ENCODE data around the gene BTLA.
A peak's percentile ranks its signal among the peaks of the same experiment; 100 is the strongest.
"Not testable (repeated sequence)": the region's sequence is repeated elsewhere in the genome, so short reads cannot be mapped to it uniquely, and the experiment has no call there.

Gene BTLA

DNA sequence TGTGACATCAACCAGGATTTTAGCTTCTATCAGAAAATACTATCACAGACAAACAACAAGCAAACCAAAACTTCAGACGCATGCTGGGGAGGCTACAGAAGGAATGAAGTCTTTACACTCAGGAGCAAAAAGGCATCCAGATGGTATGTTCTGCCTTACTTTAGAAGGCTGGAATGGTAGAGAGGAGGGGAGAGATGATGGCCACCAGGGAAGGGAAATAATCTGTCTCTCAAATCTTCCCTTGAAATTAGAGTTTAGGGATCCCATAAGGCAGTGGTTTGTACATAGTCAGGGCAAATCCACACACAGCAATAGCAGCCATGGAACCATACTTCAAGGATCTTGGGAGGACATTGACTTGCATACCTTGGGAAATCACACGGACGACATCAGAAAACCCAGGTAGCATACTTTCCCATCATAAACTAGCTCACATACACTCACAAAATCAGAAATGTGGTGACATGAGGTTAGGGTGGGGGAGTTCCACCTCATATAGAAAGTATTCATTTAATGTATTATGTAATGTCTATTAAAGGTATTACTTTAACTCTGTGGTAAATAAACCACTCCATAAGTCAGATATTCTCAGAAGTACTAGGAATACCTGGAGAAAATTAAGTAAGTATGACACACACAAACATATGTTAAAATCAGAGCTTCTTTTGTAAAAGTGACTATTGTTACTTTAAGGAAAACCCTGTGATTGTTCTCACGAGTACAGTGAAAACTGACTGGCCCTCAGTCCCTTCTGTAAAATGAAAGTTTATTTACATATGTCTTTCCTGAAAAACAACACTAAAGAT is 9.4 kb downstream of the BTLA start:
- no peak for DNase-seq

DNA sequence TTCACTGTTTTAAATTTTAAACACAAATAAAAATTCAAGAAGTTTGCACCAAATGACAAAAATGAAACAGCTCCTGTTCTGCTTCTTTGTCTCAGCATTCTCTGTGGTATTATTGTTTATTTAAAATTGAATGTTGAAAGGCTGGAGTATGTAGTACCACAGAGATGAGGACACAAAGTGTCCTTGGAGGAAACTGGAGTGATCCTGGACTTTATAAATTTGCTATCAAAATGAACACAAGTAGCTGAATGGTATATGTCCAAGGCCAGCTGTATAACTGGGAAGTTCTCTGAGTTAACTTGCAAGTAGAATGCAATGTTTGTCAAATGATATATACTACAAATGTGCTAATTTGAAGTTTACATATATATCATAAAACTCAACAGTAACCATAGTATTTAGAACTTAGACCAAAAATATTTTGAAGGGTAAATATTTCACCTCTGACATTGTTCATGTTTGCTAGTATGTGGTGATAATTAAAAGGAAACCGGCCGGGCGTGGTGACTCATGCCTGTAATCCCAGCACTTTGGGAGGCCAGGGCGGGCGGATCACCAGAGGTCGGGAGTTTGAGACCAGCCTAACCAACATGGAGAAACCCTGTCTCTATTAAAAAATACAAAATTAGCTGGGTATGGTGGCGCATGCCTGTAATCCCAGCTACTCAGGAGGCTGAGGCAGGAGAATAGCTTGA is 12.3 kb downstream of the BTLA start:
- DNase-seq: no peak

DNA sequence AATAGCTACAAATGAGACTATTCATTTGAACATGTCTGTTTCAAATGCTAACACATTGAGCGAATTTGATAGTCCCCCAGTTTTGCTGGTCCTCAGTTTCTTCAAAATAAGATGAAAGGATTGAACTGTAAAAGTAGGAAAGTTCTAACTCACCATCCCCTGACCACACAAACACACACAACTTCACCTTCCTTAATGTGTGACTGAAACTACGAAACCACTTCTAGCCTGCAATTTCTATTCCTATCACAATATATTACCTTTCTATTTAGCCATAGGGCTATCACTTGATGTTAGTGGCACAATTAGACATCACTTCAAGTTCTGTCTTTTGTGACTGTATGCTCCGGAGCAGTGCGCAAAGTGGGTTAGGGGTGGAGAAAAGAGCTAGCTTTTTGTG is 14.9 kb downstream of the BTLA start:
- DNase-seq: no peak

DNA sequence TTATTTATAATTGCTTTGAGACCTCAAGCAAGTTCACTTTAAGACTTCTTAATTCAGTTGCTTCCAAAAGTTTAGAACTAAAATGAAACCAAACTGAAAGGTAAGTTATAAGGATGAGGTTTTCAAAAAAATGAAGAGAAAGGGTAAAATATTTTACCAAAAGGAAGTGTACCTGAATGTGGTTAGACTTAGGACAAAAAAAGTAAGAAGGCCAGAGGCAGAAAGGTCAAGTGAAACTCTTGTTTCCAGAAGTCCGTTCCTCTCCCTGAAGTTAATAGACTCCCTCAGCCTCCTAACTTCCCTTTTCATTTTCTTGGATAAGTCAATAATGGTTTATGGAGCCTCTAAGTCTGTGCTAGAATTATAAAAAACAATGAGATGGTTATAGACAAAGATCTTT is 16.6 kb downstream of the BTLA start:
- no peak for DNase-seq

DNA sequence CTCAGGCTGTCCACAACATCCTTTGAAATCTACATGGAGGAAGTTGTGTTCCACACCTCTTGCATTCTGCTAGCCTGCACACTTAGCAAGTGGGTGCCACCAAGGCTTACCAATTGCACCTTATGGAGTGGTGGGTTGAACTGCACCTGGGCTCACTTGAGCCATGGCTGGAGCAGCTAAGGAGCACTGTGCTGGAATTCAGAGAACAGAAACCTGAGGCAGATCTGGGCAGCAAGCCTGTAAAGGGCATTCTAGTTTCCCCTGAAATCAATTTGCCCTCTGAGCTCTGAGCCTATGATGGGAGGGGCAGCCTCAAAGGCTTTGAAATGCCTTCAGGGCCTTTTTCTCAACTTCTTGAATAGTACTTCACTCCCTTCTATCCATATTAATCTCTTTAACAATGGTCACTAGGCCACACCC is 18.0 kb downstream of the BTLA start:
- DNase-seq: no peak

DNA sequence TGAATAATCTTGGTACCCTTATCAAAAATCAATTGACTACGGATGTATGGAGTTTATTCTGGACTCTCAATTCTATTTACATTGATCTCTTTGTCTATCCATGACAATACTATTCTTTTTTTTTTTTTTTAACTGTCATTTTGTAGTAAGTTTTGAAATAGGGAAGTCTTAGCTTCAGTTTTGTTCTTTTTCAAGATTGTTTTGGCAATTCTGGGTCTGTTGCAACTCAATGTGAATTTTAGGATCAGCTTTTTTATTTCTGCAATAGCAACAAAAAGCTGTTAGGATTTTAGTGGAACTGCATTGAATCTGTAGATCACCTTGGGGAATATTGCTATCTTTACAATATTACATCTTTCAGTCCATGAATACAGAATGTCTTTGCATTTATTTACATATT is 21.4 kb downstream of the BTLA start:
- DNase-seq: no peak

DNA sequence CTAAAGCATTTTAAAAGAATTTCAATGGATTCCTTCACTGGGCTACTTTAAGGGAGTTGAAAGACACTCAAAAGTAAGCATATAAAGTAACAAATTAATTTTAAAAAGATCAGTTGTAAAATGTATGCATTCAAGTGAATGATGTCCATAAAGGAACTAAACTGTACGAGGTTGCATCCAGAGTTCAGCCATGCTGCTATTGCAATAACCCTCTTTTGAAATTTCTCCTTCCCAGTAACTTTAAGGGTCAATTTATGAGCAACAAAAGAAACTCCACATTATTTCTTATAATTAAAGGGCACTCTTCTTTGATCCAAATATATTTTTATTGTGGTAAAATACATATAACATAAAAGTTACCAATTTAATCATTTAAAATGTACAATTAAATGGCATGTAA is 22.9 kb downstream of the BTLA start:
- no peak for DNase-seq

DNA sequence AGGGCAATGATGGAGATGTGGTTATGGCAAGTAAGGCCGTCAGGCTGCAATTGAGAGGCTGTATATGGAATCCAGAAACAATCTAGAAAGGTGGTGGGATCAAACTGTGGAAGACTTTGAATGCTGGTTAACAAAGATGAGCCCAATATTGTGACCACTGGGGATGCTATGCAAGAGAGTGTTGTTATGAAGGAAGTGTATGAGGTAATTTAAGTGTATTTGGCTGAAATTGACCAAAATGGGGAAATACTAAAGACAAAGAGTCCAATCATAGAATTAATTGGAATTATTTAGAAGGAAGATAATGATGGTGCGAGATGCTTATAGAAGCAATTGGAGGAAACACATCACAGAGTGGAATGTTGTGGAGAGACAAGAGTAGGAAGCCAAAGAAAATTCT is 24.5 kb downstream of the BTLA start:
- no peak for DNase-seq

DNA sequence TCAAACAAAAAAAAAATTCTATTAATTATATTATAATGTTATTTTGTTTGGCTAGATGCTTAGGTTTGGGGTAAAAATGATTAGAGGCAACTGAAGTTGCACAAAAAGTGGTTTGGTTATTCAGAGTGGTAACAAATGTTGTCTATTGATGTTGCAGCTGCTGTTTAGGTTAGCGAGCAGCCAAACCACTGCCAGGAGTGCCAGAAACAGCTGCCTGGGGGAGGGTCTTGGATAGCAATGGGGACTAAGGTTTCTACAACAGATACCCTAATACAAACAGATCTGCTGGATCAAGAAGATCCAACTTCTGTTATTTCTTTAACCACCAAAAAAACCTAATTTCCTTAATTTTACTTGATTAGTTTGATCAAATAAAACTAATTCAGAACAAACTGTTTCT is 26.6 kb downstream of the BTLA start:
- no peak for DNase-seq

DNA sequence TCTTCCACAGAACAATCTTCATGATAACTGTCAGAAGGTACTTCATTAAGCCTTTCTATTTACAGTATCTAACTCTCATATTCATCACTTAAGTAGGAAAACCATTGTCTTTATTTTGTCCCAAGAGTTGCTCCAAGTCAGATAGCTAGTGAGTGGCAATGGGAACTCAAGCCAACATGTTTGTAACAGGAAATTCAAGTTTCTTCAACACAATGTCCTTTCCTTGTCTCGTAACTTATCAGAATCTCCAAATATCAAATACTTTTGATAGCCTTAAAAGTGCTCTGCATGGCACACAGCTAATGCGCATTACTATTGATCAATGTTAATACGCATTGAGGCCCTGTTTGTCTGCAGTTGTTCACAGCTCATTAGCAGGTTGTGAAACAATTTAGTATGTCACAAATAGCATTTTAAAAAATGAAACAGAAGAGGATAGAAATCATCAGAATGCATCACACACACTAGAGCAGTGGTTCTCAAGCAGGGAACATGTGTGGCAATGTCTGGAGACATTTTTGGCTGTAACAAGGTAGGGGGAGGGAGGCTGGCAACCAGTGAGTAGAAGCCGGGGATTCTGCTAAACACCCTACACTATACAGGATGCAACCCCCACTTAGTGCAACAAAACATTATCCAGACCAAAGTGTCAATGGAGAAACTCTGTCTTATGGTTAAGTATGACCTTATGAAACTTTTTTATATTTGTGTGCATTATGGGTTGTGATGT is 27.5 kb downstream of the BTLA start:
- no peak for DNase-seq

DNA sequence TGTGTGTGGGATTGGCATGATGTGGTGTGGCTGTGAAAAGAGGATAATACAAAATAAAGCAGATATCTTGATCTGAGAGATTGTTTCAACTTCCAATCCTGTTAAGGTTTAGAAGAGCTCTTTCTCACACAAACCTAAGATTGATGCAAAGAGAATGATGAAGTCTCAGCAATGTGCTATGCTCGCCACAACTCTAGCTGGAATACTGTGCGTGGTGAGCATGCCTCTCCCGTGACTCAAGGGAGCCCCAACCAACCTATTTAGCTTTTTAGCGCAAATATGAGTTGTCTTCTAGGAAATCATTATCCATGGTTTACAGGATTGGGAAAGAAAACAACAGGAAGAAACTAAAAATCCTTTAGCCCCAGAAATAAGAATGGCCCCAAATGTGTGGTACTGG is 28.5 kb downstream of the BTLA start:
- DNase-seq: no peak

DNA sequence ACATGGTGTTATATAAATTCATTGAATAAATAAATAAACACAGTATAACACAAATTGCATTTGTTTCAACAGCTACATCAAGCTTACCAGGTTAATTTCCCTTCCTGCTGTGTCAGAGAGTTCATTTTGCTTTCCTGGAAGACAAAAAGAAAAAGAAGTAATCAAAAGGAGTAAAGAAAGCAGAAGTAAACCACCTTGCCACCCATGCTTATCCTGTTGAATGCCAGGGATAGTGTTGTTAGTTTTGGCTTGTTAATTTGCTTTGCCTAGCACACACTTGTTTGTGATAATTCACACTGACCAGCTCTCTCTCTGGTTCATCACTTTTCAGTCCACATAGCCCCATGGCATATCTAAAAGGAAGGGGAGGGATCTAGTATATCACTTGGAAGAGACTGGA is 29.6 kb downstream of the BTLA start:
- no peak for DNase-seq

DNA sequence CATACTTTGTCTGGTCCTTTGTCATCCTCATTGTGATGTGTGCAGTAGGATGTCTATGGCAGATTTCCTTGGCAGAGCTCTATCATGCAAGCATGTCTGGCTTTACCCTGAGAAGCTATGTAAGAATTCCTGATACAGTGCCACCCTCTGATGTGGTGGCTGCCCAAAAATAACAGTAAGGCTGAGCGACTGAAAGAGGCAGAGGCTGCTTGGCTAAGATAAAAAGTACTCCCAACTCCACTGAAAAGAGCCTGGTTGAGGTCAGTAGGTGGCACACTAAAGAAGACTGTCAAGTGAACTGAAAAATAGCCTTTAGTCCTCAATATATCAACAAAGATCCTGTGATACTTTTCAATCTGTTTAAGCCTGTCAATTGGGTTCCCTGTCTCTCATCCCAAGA is 31.7 kb downstream of the BTLA start:
- DNase-seq: no peak

DNA sequence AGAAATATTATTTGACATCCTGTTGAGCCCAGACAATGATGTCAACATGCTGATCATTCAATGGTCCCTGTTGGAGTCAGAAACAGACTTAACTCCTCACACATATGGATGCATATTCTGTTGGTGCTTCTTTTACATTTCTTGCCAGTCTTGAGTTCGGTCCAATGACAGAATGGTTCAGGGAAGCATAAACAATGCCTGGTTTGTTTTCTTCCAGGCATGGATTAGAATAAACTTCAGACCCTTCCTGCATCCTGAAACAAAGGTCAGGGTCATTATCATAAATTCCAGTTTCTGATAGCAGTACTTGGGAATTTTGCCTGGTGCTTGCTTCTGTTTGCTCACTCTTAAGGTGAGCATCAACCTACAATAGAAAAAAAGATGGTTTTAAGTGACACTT is 33.3 kb downstream of the BTLA start:
- no peak for DNase-seq

DNA sequence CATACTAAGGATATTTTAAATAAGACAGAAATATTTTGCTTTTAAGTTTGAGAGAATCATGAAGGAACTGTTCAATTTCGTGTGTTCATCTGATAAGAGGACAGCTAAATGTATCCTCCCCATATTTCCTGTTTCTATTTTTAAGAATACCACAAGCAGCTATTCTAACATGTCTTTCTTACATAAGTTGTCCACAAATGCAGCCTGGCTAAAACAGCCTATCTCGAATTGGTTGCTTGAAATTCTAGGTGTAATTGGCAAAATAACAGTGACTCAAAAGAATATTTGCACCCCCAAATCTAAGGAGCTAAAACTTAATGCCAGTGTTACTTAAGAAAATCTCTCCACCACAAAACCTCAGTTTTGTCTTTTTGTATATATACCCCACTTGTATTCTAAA is 35.0 kb downstream of the BTLA start:
- no peak for DNase-seq

DNA sequence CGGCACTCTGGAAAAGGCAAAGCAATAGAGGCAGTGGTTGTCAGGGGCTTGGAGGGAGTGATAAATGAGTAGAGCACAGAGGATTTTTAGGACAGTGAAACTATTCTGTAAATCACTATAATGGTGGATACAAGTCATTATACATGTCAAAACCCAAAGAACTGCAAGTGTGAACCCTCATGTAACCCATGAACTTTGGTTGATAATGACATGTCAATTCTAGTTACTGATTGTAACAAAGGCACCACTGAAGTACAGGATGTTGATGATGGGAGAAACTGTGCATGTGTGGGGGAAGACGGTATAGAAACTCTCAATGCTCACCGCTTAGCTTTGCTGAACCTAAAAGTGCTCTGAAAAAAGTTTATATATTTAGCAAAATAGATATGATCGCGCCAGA is 36.0 kb downstream of the BTLA start:
- no peak for DNase-seq

DNA sequence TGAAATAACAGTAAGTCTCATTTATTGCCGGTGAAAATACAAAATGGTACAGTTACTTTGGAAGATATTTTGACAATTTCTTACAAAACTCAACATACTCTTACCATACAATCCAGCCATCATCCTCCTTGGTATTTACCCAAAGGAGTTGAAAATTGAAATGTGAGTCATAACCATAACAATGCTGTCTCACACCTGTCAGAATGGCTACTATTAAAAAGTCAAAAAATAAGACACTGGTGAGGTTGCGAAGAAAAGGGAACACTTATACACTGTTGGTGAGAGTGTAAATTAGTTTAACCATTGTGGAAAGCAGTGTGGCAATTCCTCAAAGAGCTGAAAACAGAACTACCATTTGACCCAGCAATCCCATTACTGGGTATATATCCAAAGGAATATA is 37.5 kb downstream of the BTLA start:
- DNase-seq: not testable (repeated sequence)

DNA sequence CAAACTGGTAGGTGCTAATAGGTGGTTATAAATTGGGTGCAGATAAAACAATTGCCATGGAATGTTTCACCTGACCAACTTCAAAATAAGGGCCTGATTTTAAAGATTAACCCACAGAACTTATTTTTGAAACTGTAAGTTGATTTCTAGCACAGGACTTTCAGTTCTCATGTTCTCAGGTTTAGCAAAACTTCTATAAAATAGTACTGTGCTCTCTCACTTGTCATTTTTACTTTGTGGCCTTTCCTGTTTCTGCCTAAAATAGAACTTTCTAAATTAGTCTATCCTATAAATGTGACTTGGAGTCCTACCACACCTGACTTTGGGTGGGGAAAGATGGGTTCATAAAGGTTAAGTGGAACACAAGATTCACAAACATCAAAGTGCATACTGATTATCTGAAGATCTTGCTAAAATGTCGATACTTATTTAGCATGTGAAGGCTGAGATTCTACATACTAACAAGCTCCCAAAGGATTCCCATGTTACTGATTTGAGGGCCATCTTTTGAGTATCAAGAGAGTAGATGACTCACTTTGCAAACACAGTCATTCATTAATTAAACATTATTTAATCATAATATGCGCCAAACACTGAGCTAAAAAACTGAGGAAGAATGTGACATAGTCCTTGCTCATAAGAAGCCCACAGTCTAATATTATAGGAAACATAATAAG is 38.6 kb downstream of the BTLA start:
- DNase-seq: no peak

DNA sequence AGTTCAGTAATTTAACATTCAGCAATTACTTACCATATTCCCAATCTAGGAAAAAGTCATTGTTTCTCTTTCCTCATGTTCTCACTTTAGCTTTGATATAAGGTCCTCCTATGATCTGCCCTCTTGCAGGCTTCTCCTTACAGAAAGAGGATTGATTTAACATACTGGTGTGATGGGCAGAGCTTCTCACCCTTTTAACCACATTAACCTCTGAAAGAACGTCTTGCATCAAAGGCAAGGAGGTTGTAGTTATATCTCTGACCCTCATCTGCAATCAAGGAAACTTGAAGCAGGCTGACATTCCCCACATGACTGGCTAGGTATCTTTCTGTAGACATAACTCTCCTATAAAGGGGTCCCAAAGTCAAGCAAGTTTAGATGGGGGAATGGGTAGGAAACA is 39.5 kb downstream of the BTLA start:
- DNase-seq: no peak

DNA sequence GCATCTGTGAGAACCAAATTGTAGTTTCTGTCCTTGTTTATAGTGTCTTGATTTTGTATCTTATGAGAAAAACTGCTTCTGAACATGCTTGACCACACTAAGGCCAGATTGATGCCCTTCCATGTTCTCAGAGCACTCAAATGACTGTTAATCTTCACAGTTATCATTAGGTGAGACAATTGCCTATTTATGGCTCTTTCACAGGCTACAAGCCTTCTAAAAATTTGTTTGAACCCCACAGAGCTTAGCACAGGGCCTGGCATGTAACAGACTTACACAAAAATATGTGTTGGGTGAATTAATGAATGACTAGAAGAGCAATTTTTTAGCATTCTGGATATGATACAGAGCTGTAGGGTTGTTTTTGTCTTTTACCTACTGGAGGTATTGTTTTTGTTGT is 43.1 kb downstream of the BTLA start:
- no peak for DNase-seq

DNA sequence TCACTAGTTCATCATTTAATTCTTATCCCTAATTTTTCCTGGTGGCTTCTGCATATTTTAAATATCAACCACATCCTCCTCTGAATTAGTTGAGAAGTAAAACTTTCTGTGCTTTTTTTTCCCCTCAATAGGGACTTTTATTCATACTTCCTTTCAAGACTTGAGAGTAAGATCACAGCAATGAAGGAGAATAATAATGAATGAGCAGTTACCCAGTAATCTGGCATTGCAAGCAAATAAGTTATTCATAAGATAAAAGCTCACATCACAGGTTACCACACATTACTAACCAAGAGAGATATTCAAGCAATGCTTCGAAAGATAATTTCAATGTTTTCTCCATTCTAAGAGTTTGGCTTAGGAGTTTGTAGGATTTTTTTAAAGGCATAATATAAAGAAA is 50.3 kb downstream of the BTLA start:
- DNase-seq: no peak

DNA sequence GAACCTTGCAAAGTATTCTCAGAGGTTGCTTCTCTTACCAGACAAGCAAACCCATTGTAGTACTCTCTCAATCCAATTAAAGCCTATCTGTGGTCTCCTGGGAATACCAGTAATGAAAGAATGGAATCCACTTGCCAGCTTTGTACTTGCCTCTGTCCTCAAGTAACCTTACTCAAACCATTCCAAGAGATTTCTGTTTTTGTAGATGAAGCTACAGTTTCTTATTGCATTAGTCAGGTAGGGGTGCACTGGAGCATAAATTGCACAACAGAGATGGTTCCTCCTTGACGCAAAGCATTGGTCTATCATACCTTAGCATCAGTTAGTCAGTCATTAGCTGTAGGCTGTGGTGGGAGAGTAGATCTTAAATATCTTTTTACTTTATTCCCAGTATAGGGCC is 52.9 kb downstream of the BTLA start:
- DNase-seq: peak; percentile 35

DNA sequence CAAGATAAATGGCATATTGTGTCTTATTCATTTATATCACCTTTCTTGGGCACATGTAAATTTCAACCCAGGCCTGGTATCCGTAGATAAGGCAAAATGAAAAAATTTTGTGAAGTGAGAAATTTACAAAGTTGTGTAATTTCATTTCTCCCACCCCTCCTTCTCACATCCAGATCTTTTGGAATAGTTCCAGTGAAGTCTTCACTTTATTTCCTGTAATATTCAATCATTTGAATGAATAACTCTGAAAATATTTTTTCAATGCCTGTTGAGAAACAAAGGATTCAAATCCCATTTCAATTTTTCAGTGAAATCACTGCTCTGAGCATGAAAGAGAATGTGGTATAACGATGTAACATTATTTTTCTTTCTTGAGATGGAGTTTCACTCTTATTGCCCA is 53.4 kb downstream of the BTLA start:
- no peak for DNase-seq

All from NCI-H1436 (cell line).